HepG2 (cell line): ENCODE results near the gene GNG3. TPM values are rescaled to one million over a fixed set of nuclear protein-coding genes. Genes with fewer than 3 reads are reported as not detected.

Experiments
- AKNA ChIP-seq: sonication (generic); formaldehyde crosslinking; IDR thresholded peaks from 2 replicates; pipeline ENCODE4 v1.4.0; 2020; ENCODE audit warnings: missing genetic modification reagents, borderline replicate concordance
- CBX2 ChIP-seq, 2 experiments: fragments of 200-600 bp in 1 of 2; sonication (generic); formaldehyde crosslinking in 1 of 2; IDR thresholded peaks; 2 replicates each; pipeline versions ENCODE4 v1.7.0 to v1.8.1; 2018 to 2022; ENCODE audit warnings: low read depth in 2 of 2, low read length in 1 of 2, mild to moderate bottlenecking in 1 of 2, missing genetic modification reagents in 1 of 2
- CTCF ChIP-seq: sonication (generic); formaldehyde crosslinking; IDR thresholded peaks from 2 replicates; pipeline ENCODE4 v1.5.0; 2020; ENCODE audit warnings: mild to moderate bottlenecking, missing genetic modification reagents, moderate library complexity
- JUNB ChIP-seq: sonication (generic); formaldehyde crosslinking; IDR thresholded peaks from 2 replicates; pipeline ENCODE4 v1.8.0; 2022; ENCODE audit warnings: missing genetic modification reagents, mild to moderate bottlenecking, borderline replicate concordance
- KMT2B ChIP-seq: IDR thresholded peaks from 2 replicates; pipeline ENCODE4 v1.6.1; 2016; ENCODE audit warnings: missing genetic modification reagents, missing compliant biosample characterization
- MLXIP ChIP-seq: sonication (generic); formaldehyde crosslinking; IDR thresholded peaks from 2 replicates; pipeline ENCODE4 v1.9.0; 2021; ENCODE audit warnings: missing genetic modification reagents, borderline replicate concordance
- MYPOP ChIP-seq: sonication (generic); formaldehyde crosslinking; IDR thresholded peaks from 2 replicates; pipeline ENCODE4 v1.8.1; 2023; ENCODE audit warnings: mild to moderate bottlenecking, moderate library complexity, missing genetic modification reagents
- NFE2L2 ChIP-seq: fragments of 150-350 bp; IDR thresholded peaks from 2 replicates; pipeline ENCODE4 v1.6.1; 2014; ENCODE audit warnings: low read length
- PRDM4 ChIP-seq: sonication (generic); formaldehyde crosslinking; IDR thresholded peaks from 2 replicates; pipeline ENCODE4 v1.9.0; 2021; ENCODE audit warnings: missing genetic modification reagents, borderline replicate concordance
- RARA ChIP-seq: IDR thresholded peaks from 2 replicates; pipeline ENCODE4 v1.6.1; 2016; ENCODE audit warnings: missing genetic modification reagents, missing compliant biosample characterization
- TEAD3 ChIP-seq: optimal IDR thresholded peaks from 2 replicates; pipeline ENCODE3; 2016; ENCODE audit warnings: borderline replicate concordance
- TERF1 ChIP-seq: sonication (generic); formaldehyde crosslinking; IDR thresholded peaks from 2 replicates; pipeline ENCODE4 v1.8.0; 2022; ENCODE audit warnings: mild to moderate bottlenecking, missing genetic modification reagents, moderate library complexity
- U2AF1 ChIP-seq: fragments of 200-400 bp; formaldehyde crosslinking; optimal IDR thresholded peaks from 2 replicates; pipeline ENCODE3; 2017; ENCODE audit warnings: mild to moderate bottlenecking, low read depth, low read length
- ZFP36L2 ChIP-seq: sonication (generic); formaldehyde crosslinking; IDR thresholded peaks from 2 replicates; pipeline ENCODE4 v1.4.0; 2020; ENCODE audit warnings: missing genetic modification reagents
- ZNF124 ChIP-seq: sonication (generic); formaldehyde crosslinking; IDR thresholded peaks from 2 replicates; pipeline ENCODE4 v1.4.0; 2020; ENCODE audit warnings: missing genetic modification reagents
- polyA plus RNA-seq, 8 experiments: library from polyadenylated mRNA; depleted of rRNA in 3 of 8; stranded (reverse) in 7 of 8; unstranded in 1 of 8; fragments of >200 nt; fragmentation: Illumina TruSeq in 4 of 8; extraction: Trizol in 4 of 8; gene quantifications; 2 replicates each; pipeline versions ENCODE4 v1.2.1 to v1.2.3, GENCODE V29; 2011 to 2016; ENCODE audit warnings: low read depth in 4 of 8, missing spikeins in 1 of 8, mixed read lengths in 1 of 8; ENCODE audit not compliant: insufficient read depth in 1 of 8
- total RNA-seq, 5 experiments: library from RNA; depleted of rRNA; stranded (reverse); fragments of >200 nt; fragmentation: Illumina TruSeq; extraction: Trizol; gene quantifications; 2 replicates each; pipeline ENCODE4 v1.2.3, GENCODE V29; 2016; ENCODE audit warnings: low read depth in 1 of 5

GNG3 gene
- total and polyA plus RNA-seq, 2 of the 13 experiments (the other 11 are each of a cell fraction or from before 2014, with no cell fraction given) = not detected

GRCh38 chr11:62671236-62671607 lies 36.3 kb upstream of the GNG3 start (continued):
- TF ChIP-seq AKNA (CRISPR knock-in tag) (no peak), CTCF (CRISPR knock-in tag) (no peak), NFE2L2 (no peak), RARA (CRISPR knock-in tag) (no peak), KMT2B (no peak), TERF1 (CRISPR knock-in tag) (no peak), MLXIP (CRISPR knock-in tag) (no peak), CBX2 (IDR thresholded peaks at IDR 0.05; ENCODE audit: low read depth, low read length) (no peak), CBX2 (CRISPR knock-in tag; IDR thresholded peaks at IDR 0.05; ENCODE audit: low read depth) (no peak), PRDM4 (no peak), TEAD3 (CRISPR knock-in tag) (no peak), JUNB (no peak), ZFP36L2 (CRISPR knock-in tag) (no peak), MYPOP (CRISPR knock-in tag) (no peak), ZNF124 (no peak; the same call in 1 of the 2 replicates), U2AF1 (no peak)
